Esophagus mucosa (tissue), 1 donor: ENCODE measurements around the gene SPCS3. TPM values are rescaled to one million over a fixed set of nuclear protein-coding genes. Genes with fewer than 3 reads are reported as not detected.
"Not testable (repeated sequence)": the region's sequence is repeated elsewhere in the genome, so short reads cannot be mapped to it uniquely, and the experiment has no call there.

Experiments used
- ATAC-seq: fragments of 200-7000 bp; cut with Tn5 transposase; one replicate; pipeline ENCODE4 v1.9.1; 2020
- total RNA-seq: library from RNA; stranded (reverse); gene quantifications from one replicate; pipeline ENCODE4 v1.2.4, GENCODE V29; 2023
- donor health status: DM: yes; HTN: yes; CAD: no.

SPCS3 gene
- 61.5 TPM for total RNA-seq

GRCh38 chr4:176319704-176320339, at the start of gene SPCS3:
Gene SPCS3, plus strand, starts transcription at chr4:176319966. Its CDS starts 111 bp downstream, at chr4:176320077.
- ATAC-seq = peak; percentile 100

GRCh38 chr4:176270669-176271068, 49.1 kb upstream of the SPCS3 start:
- peak; percentile 98 for ATAC-seq

DNA sequence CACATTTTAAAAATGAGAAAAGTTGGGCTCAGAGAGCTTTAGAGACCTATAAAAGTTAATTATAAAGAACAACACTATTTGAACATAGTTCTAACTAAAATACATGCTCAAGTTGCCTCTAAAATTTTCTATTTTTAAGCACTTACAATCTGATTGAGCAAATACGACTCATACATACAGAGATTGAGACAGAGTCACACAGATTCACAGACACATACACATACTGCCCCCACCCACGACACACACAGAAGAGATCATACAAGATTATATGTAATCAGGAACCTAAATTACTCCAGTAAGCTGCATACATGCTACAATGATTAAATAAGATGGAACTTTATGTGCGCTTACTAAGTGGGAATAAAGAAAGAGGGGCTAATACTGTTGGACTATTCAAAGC, 48.0 kb upstream of the SPCS3 start:
- no peak for ATAC-seq

- ATAC-seq = no peak
Measured at GRCh38 chr4:176272799-176273198, 47.0 kb upstream of the SPCS3 start.

- no peak for ATAC-seq
Measured at GRCh38 chr4:176273736-176274135, 46.0 kb upstream of the SPCS3 start.

DNA sequence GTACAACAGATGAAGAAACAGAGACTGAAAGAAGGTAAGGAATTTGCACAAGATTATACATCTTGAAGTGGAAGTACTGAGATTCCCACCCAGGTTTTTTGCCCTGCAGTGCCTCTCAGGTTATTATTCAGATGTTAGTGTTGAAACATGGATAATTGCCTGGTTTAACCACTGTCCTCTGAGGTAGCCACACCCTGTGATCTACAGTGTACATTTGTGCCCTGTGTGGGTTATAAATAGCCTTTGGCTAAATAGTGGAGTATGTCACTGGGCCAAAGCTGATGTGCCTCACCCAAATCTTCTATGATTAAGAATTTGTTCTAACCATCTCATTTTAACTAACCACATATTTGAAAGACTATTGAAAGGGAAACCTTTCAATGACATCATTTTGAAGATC, 45.3 kb upstream of the SPCS3 start:
- peak; percentile 57 for ATAC-seq

DNA sequence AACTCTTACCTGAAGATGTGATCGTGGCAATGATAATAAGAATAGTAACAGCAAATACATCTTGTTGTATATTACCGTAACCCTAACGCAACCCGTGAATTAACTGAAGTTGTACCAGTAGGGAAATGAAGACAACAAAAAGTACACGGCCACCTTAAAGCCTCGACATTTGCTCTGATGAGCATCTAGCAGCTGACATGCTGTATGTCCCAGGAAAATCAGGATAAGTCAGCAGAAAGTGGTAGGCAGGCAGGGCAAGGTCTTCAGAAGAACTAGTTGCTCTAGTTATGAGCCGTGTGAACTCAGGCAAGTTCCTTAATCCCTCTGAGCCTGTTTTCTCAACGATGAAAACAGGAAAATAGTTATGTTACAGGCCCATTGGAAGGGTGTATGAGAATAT, 43.1 kb upstream of the SPCS3 start:
- ATAC-seq = peak; percentile 38

GRCh38 chr4:176277162-176277904, 42.4 kb upstream of the SPCS3 start:
- ATAC-seq = peak; percentile 52

- not testable (repeated sequence) for ATAC-seq
Measured at GRCh38 chr4:176279560-176279959, 40.2 kb upstream of the SPCS3 start.

- no peak for ATAC-seq
Measured at GRCh38 chr4:176286728-176287127, 33.0 kb upstream of the SPCS3 start.

DNA sequence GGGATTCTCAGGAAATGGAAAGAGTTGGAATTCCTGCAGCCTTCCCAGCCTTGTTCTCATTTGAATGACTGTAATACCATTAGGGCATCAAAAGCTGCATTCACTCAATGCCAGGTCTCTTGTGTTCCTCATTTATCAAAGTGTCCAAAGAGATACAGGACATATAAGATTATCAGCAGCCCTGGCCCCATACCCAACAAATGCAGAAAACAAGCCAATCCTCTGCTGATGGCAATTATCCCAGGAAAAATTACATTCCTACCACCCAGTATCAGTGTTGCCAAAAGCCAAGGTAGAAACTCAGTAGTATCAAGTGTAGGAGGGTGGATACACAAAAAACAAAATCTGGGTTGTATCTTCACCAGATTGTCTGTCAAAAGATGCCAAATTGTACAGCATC, 32.2 kb upstream of the SPCS3 start:
- no peak for ATAC-seq

DNA sequence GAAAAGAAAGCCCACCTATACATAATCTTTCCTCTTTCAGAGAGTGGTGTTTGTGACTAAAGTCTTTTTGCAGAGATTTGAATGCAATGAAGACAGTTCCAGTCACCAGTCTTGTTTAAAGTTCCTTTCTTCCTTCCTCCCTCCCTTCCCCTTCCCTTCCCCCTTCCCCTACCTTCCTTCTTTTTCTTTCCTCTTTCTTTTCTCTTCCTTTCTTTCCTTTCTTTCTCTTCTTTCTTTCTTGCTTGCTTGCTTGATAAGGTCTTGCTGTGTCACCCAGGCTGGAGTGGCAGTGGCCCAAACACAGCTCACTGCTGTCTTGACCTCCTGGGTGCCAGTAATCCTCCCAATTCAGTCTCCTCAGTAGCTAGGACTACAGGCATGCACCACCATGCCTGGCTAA, 31.7 kb upstream of the SPCS3 start:
- ATAC-seq = no peak

DNA sequence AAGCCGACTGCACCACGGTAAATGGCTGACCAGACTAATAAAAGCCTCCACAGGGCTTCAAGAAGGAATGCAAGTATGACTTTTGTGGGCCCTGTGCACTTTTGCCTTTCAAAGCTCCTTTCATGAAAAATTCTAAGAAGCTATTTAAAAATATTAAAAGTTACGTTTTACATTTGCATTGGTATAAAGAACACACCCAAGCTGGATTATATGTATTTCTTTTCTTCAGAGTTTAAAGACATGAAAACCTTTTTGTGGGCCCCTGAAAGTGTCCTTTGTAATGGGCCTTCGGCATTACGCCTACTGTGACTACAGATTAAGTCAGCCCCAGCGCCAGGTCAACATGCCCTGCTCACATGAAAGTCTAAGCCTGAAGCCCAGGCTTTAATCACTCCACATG, 30.2 kb upstream of the SPCS3 start:
- no peak for ATAC-seq

DNA sequence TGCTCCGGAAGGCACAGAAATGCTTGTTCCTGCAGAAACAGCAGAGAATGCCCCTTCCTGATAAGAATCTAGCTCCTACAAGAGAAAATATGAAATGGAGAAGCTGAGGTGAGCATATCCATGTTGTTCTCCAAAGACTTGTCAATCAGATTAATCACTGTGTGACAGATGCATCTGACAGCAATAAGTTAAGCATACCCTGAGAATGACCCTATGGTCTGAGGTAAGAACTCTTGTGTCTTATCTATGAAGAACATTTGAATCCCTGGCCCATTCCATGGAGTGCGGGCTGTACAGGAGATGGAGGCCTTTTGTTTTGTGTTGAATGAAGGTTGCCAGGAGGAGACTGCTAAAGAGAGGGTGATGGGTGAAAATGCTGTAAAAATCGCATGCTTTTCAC, 29.2 kb upstream of the SPCS3 start:
- no peak for ATAC-seq

- ATAC-seq = no peak
Measured at GRCh38 chr4:176291748-176292147, 28.0 kb upstream of the SPCS3 start.

DNA sequence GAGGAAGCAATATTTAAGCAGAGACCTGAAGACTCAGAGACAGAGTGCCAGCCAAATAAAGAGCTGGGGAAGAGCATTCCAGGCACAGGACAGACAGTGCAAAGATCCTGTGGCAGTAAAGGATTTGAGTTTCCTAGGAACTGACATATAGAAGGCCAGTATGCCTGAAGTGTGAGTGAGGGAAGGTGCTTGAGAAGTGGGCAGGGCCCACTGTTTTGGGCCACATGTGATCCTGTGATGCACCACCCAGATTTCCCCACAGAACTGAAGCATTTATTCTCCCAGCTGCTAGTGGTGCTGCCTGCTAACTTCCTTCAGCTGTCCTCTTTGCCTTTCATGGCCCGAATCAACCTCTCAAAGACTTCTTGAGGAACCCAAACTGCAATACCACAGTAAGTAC, 26.8 kb upstream of the SPCS3 start:
- ATAC-seq = no peak

DNA sequence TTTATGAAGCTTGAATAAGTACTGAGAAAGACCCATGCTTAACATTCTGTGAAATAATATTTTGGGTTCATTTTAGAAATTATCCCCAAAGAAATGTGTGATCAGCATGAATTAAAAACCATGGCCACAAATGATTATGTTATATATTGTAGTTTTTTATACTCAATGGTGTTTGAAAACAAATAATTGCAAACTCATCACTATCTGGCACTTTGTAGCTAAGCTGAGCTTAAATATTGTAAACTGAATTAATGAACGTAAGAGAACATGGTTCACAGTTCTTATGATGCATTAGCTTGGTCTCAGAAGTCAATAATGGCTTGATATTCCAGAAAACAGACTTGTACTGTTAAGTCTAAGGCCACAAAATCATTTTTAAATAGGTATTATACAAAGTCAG, 26.1 kb upstream of the SPCS3 start:
- ATAC-seq = no peak

DNA sequence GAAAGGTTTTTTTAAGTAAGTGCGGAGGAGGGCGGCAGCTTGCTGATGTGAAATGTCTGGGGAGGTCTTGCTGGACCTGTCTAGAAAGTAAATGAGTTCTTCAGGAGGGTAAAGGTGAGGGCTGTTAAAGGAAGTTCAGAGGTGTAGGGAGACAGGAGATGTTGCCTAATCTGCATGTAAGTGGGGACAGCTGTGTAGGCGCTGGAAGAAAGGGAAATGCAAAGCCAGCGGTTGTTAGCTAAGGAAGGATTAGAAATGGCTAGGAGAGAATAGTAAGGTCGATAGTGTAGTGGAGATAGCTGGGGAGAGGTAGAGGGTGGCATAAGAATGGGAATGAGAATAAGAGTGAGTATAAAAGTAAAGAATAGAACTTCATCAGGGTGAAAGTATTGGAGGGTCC, 23.9 kb upstream of the SPCS3 start:
- ATAC-seq = not testable (repeated sequence)

DNA sequence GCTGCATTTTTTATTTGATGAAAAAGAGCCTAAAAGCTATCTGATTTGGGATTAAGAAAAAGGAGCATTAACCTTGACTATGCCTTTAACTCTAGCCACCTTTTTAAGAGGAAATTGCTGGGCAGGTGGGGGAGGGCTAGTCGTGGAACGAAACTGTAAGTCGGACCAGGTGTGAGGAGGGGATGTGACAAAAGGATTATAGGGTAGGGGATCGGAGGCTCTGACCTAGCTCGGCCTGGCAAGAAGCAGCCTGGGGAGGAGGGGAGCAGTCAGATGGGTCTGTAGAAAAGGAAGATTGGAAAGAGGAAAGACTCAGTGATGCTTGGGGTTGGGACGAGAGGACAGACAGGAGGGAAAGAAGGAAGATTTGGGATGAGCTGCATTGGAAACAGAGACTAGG, 21.1 kb upstream of the SPCS3 start:
- no peak for ATAC-seq

GRCh38 chr4:176300036-176300435, 19.7 kb upstream of the SPCS3 start:
- no peak for ATAC-seq

GRCh38 chr4:176300565-176300964, 19.2 kb upstream of the SPCS3 start:
- no peak for ATAC-seq

DNA sequence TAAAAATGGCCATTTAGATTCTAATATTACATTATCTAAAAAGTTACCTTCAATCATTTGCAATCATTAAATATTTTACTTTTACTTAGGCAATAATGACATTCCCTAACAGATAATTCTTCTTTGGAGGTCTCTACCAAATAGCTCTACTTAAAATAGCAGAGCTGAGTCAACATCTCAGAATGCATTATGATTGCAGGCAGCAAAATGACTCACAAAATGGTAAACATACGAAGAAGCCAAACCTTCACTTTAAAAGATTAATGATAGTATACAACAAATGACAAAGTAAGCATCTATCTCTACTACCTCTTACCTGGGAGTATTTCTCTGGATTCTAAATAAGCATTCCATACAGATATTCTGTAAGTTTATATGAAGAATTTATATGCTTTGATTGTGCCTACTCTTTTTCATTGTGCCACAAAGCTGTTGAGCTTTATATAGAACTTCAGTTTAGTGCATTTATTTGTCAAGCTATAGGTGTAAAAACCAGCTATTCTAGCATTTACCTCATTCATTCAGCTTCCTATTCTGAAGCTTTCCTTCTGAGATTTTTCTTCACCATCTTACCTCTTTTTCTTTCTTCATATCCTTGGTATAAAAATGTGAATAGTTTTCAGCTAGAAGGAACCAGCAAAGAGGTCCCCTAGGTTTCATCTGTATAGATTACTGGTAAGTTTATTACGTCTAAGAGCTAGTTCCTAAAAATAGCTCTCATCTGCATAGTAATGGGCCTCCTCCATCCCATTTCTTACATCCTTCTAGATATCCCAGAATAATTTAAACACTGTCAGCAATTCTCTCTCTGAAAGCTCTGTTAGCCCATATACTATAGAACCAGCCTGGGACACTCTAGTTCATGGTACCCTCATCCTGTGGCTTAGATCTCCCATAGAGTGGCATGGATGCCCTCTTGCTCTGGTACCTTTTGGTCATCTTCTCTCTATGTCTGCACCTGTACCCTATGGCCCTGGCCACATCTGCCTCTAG, 17.2 kb upstream of the SPCS3 start:
- ATAC-seq = no peak

GRCh38 chr4:176303938-176304337, 15.8 kb upstream of the SPCS3 start:
- ATAC-seq = no peak
